SK-N-SH treated with all-trans-retinoic acid at 6 μM for 48 hours (cell line): Measurements from ENCODE around the gene CFH.

Experiments
- OSR1 ChIP-seq: fragments of 250-450 bp; sonication (Bioruptor Pico); IDR thresholded peaks from 2 replicates; pipeline ENCODE4 v1.8.0; 2022; ENCODE audit warnings: moderate library complexity, mild to moderate bottlenecking, inconsistent platforms
- ZFP3 ChIP-seq: fragments of 250-450 bp; sonication (Bioruptor Pico); IDR thresholded peaks from 2 replicates; pipeline ENCODE4 v1.5.0; 2020; ENCODE audit warnings: mild to moderate bottlenecking, moderate library complexity
- ZFP30 ChIP-seq: fragments of 450-650 bp; formaldehyde crosslinking; IDR thresholded peaks from 2 replicates; pipeline ENCODE4 v1.5.0; 2022; ENCODE audit warnings: mild to moderate bottlenecking, moderate library complexity
- ZNF70 ChIP-seq: fragments of 450-650 bp; formaldehyde crosslinking; IDR thresholded peaks from 2 replicates; pipeline ENCODE4 v1.5.0; 2020; ENCODE audit warnings: mild to moderate bottlenecking, moderate library complexity
- ZNF8 ChIP-seq: fragments of 450-650 bp; formaldehyde crosslinking; IDR thresholded peaks from 2 replicates; pipeline ENCODE4 v1.5.0; 2020; ENCODE audit warnings: mild to moderate bottlenecking, moderate library complexity
- TF ChIP-seq, protein P1 (sequence below): fragments of 250-450 bp; sonication (Bioruptor Pico); IDR thresholded peaks from 2 replicates; pipeline ENCODE4 v1.8.0; 2021; ENCODE audit warnings: low read depth, mild to moderate bottlenecking, moderate library complexity, borderline replicate concordance
- TF ChIP-seq, protein P2 (sequence below): fragments of 250-450 bp; sonication (Bioruptor Pico); IDR thresholded peaks from 2 replicates; pipeline ENCODE4 v1.5.0; 2020; ENCODE audit warnings: mild to moderate bottlenecking, moderate library complexity
- TF ChIP-seq, protein P3 (sequence below): fragments of 250-450 bp; sonication (Bioruptor Pico); IDR thresholded peaks from 2 replicates; pipeline ENCODE4 v1.5.1; 2020; ENCODE audit warnings: low read depth, mild to moderate bottlenecking, moderate library complexity

DNA sequence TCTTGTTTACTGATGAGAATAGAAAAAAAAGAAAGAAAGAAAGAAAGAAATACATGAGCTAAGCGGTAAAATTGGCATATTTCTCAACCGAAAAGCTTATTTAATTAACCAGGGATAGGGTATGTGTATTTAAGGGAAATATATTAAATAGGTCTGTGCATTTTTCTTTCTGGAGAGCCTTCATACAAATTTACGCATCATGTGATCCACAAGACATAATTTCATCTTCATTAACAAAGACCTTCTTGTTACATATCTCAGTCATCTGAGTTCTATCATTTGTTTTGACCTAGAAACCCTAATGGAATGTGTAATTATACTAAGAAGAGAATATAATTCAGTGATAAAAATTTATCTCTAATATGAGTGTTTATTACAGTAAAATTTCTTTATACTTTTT, 37.2 kb downstream of the CFH start:
- TF ChIP-seq ZNF8 = no peak
- TF ChIP-seq, protein P1, sequence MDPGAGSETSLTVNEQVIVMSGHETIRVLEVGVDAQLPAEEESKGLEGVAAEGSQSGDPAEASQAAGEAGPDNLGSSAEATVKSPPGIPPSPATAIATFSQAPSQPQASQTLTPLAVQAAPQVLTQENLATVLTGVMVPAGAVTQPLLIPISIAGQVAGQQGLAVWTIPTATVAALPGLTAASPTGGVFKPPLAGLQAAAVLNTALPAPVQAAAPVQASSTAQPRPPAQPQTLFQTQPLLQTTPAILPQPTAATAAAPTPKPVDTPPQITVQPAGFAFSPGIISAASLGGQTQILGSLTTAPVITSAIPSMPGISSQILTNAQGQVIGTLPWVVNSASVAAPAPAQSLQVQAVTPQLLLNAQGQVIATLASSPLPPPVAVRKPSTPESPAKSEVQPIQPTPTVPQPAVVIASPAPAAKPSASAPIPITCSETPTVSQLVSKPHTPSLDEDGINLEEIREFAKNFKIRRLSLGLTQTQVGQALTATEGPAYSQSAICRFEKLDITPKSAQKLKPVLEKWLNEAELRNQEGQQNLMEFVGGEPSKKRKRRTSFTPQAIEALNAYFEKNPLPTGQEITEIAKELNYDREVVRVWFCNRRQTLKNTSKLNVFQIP (CRISPR knock-in tag) = no peak
- TF ChIP-seq ZFP3 (CRISPR knock-in tag) = no peak
- TF ChIP-seq, protein P2, sequence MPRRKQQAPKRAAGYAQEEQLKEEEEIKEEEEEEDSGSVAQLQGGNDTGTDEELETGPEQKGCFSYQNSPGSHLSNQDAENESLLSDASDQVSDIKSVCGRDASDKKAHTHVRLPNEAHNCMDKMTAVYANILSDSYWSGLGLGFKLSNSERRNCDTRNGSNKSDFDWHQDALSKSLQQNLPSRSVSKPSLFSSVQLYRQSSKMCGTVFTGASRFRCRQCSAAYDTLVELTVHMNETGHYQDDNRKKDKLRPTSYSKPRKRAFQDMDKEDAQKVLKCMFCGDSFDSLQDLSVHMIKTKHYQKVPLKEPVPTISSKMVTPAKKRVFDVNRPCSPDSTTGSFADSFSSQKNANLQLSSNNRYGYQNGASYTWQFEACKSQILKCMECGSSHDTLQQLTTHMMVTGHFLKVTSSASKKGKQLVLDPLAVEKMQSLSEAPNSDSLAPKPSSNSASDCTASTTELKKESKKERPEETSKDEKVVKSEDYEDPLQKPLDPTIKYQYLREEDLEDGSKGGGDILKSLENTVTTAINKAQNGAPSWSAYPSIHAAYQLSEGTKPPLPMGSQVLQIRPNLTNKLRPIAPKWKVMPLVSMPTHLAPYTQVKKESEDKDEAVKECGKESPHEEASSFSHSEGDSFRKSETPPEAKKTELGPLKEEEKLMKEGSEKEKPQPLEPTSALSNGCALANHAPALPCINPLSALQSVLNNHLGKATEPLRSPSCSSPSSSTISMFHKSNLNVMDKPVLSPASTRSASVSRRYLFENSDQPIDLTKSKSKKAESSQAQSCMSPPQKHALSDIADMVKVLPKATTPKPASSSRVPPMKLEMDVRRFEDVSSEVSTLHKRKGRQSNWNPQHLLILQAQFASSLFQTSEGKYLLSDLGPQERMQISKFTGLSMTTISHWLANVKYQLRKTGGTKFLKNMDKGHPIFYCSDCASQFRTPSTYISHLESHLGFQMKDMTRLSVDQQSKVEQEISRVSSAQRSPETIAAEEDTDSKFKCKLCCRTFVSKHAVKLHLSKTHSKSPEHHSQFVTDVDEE = no peak
- TF ChIP-seq, protein P3, sequence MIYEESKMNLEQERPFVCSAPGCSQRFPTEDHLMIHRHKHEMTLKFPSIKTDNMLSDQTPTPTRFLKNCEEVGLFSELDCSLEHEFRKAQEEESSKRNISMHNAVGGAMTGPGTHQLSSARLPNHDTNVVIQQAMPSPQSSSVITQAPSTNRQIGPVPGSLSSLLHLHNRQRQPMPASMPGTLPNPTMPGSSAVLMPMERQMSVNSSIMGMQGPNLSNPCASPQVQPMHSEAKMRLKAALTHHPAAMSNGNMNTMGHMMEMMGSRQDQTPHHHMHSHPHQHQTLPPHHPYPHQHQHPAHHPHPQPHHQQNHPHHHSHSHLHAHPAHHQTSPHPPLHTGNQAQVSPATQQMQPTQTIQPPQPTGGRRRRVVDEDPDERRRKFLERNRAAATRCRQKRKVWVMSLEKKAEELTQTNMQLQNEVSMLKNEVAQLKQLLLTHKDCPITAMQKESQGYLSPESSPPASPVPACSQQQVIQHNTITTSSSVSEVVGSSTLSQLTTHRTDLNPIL = no peak
- no peak for TF ChIP-seq ZNF70 (CRISPR knock-in tag)
- no peak for TF ChIP-seq OSR1 (CRISPR knock-in tag)
- TF ChIP-seq ZFP30 = no peak
